ENCODE measurements around the gene ARHGAP31.
"Not testable (repeated sequence)": the region's sequence is repeated elsewhere in the genome, so short reads cannot be mapped to it uniquely, and the experiment has no call there.

- TF ChIP-seq ZNF24 (tag by site-specific recombination; IDR thresholded peaks at IDR 0.05); ZNF530 (tag by site-specific recombination; IDR thresholded peaks at IDR 0.05; ENCODE audit: low read depth); CTCF (tag by site-specific recombination; IDR thresholded peaks at IDR 0.05); BCL11A (tag by site-specific recombination; IDR thresholded peaks at IDR 0.05; ENCODE audit: low read depth); ZNF510 (tag by site-specific recombination; IDR thresholded peaks at IDR 0.05; ENCODE audit: insufficient replicate concordance); ZNF10 (tag by site-specific recombination; IDR thresholded peaks at IDR 0.05); YY1 (tag by site-specific recombination; IDR thresholded peaks at IDR 0.05); TCF7L2 (IDR thresholded peaks at IDR 0.05; ENCODE audit: borderline replicate concordance, low read depth, low read length); ATF2 (tag by site-specific recombination; IDR thresholded peaks at IDR 0.05; ENCODE audit: low read depth); ZBTB49 (tag by site-specific recombination; IDR thresholded peaks at IDR 0.05; ENCODE audit: low read depth); ZNF138 (tag by site-specific recombination; IDR thresholded peaks at IDR 0.05; ENCODE audit: borderline replicate concordance): not testable (repeated sequence)
- TF ChIP-seq, protein P1, sequence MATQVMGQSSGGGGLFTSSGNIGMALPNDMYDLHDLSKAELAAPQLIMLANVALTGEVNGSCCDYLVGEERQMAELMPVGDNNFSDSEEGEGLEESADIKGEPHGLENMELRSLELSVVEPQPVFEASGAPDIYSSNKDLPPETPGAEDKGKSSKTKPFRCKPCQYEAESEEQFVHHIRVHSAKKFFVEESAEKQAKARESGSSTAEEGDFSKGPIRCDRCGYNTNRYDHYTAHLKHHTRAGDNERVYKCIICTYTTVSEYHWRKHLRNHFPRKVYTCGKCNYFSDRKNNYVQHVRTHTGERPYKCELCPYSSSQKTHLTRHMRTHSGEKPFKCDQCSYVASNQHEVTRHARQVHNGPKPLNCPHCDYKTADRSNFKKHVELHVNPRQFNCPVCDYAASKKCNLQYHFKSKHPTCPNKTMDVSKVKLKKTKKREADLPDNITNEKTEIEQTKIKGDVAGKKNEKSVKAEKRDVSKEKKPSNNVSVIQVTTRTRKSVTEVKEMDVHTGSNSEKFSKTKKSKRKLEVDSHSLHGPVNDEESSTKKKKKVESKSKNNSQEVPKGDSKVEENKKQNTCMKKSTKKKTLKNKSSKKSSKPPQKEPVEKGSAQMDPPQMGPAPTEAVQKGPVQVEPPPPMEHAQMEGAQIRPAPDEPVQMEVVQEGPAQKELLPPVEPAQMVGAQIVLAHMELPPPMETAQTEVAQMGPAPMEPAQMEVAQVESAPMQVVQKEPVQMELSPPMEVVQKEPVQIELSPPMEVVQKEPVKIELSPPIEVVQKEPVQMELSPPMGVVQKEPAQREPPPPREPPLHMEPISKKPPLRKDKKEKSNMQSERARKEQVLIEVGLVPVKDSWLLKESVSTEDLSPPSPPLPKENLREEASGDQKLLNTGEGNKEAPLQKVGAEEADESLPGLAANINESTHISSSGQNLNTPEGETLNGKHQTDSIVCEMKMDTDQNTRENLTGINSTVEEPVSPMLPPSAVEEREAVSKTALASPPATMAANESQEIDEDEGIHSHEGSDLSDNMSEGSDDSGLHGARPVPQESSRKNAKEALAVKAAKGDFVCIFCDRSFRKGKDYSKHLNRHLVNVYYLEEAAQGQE (tag by site-specific recombination; IDR thresholded peaks at IDR 0.05): not testable (repeated sequence)
These were observed 43.2 kb downstream of the ARHGAP31 start for GRCh38 chr3:119337407-119337806.
